Erythroblast (primary cell): ENCODE measurements around the gene HSD17B8.

Experiments
- GATA1 ChIP-seq: IDR thresholded peaks from 2 replicates; pipeline ENCODE4 v1.6.1; 2011; ENCODE audit warnings: low read depth, mild to moderate bottlenecking, control low read depth, low read length, moderate library complexity
- POLR2A ChIP-seq: IDR thresholded peaks from 2 replicates; pipeline ENCODE4 v1.6.1; 2011; ENCODE audit warnings: mild to moderate bottlenecking, low read length

- no peak for TF ChIP-seq POLR2A
- TF ChIP-seq GATA1: no peak
These were observed 1.7 kb upstream of the HSD17B8 start for GRCh38 chr6:33202799-33203198.
